ENCODE data around the gene NGFR.

Gene NGFR

DNA sequence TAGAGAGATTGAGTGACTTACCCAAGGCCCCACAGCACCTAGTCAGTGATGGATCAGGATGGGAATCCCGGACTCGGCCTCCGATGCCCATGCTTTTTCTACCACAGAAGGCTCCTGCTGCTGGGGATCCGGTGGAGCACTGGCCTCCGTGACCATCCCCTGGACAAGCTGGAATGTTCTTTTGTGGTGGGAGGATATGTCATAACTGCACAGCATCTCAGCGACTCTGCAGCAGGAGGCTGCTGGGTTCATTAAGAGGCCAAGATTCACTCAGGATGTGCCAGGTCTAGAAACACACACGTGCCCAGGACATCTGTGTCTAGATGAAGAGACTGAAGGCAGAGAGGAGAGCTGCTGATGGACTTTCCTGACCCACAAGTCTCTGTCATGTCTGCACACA lies 34.7 kb upstream of the NGFR start:
- H3K27ac Mint-ChIP-seq: no peak overlapping the region
- H3K36me3 Mint-ChIP-seq (ENCODE audit: low read depth): no peaks in the 10 kb centered on the region
- intact Hi-C loops (cut with micrococcal nuclease): no loop called here
- no peak overlapping the region for H3K4me3 Mint-ChIP-seq
- H3K27me3 Mint-ChIP-seq: peaks cover 80% of the 10 kb centered on the region
- peaks cover 9% of the 10 kb centered on the region for H3K9me3 Mint-ChIP-seq
- peaks cover 9% of the 10 kb centered on the region for H3K4me1 Mint-ChIP-seq (ENCODE audit: low read depth)

DNA sequence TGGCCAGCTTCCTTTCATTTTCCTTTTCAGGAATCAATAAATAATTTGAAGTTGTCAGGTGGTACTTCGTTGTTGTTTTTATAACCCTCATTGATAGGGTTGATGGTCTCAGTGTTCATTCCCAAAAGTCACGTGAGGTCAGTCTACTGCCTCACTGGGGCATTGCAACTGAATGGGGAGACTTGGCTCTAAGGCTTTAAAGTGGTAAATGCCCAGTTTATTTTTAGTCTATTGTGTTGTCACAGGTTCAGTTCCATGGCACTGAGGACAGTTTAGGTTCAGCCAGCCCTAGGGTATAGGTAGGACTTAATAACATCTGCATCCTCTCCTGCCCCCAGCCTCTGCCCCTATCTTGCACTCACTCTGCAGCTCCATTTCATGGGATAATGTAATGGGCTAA lies 33.5 kb upstream of the NGFR start:
- intact Hi-C loops (cut with micrococcal nuclease): no loop called here
- peaks cover 2% of the 10 kb centered on the region for H3K4me1 Mint-ChIP-seq (ENCODE audit: low read depth)
- H3K36me3 Mint-ChIP-seq (ENCODE audit: low read depth): no peaks in the 10 kb centered on the region
- no peak overlapping the region for H3K4me3 Mint-ChIP-seq
- H3K9me3 Mint-ChIP-seq: peaks cover 9% of the 10 kb centered on the region
- peaks cover 77% of the 10 kb centered on the region for H3K27me3 Mint-ChIP-seq
- no peak overlapping the region for H3K27ac Mint-ChIP-seq

DNA sequence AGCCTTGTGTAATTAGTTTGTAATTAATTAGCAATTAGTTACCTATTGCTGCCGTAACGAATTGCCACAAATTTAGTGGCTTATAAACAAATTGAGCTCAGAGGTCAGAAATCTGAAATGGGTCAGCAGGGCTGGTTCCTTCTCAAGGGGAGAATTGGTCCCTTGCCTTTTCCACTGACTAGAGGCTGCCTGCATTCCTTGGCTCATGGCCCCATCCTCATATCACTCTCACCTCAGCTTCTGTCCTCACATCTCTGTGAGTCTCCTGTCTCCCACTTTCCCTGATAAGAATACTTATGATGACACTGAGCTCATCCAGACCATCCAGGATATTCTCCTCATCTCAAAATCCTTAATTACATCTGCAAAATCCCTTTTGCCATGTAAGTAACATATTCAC lies 31.0 kb upstream of the NGFR start:
- intact Hi-C loops (cut with micrococcal nuclease): no loop called here
- Mint-ChIP-seq H3K27me3 (peaks cover 77% of the 10 kb centered on the region), H3K9me3 (peaks cover 9% of the 10 kb centered on the region), H3K36me3 (ENCODE audit: low read depth) (no peaks in the 10 kb centered on the region), H3K27ac (no peak overlapping the region), H3K4me3 (no peak overlapping the region), H3K4me1 (ENCODE audit: low read depth) (no peaks in the 10 kb centered on the region)

DNA sequence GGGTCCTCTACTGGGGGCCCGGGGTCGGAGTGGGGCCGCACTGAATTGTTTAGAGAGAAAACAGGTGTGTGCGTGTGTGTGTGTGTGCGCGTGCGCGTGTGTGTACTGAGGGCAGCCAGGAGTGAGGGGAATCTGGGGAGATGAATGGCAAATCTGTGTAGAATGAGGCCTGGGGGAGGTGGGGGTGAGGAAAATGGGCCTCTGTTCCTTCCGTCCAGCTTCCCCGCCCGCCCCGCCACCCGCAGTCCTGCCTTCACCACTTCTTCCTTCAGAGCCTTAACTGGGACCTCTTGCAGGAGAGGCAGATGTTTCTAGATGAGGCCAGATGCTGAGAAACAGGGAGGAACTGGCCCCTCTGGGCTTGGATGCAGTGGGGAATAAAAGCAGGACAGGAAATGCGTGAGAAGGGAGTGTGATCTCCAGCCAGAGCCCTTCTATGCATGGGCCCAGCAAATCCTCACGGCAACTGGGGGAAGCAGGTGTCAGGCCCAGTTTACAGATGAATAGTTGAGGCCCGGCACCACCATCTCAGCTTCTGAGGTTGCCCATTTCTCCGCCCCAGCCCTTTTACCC lies 29.7 kb upstream of the NGFR start:
- Mint-ChIP-seq H3K36me3 (ENCODE audit: low read depth) (no peaks in the 10 kb centered on the region), H3K27ac (no peak overlapping the region), H3K9me3 (peaks cover 9% of the 10 kb centered on the region), H3K4me3 (no peak overlapping the region), H3K4me1 (ENCODE audit: low read depth) (peaks cover 5% of the 10 kb centered on the region), H3K27me3 (peaks cover 78% of the 10 kb centered on the region)
- intact Hi-C loops (cut with micrococcal nuclease): no loop called here

DNA sequence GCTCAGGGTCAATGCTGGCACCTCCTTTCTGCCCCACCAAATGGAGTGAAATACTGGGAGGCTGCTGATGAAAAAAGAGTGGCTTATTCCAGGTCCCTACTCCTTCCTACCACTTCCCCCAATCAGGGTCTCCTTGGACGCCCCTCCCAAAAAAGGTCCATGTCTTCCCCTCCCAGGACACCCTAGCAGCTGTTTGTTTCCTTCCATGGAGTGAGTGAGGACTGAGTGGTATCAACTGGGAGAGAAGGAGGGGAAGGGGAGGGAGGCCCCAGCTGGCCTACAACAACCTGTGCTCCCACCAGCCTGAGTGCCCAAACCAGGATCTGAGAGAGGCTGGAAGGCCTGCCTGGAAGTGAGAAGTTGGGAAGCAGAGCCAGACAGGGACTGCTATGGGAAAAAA lies 28.7 kb upstream of the NGFR start:
- peaks cover 81% of the 10 kb centered on the region for H3K27me3 Mint-ChIP-seq
- H3K36me3 Mint-ChIP-seq (ENCODE audit: low read depth): no peaks in the 10 kb centered on the region
- no peak overlapping the region for H3K4me3 Mint-ChIP-seq
- intact Hi-C loops (cut with micrococcal nuclease): no loop called here
- H3K9me3 Mint-ChIP-seq: peaks cover 9% of the 10 kb centered on the region
- H3K27ac Mint-ChIP-seq: no peak overlapping the region
- H3K4me1 Mint-ChIP-seq (ENCODE audit: low read depth): peaks cover 5% of the 10 kb centered on the region

DNA sequence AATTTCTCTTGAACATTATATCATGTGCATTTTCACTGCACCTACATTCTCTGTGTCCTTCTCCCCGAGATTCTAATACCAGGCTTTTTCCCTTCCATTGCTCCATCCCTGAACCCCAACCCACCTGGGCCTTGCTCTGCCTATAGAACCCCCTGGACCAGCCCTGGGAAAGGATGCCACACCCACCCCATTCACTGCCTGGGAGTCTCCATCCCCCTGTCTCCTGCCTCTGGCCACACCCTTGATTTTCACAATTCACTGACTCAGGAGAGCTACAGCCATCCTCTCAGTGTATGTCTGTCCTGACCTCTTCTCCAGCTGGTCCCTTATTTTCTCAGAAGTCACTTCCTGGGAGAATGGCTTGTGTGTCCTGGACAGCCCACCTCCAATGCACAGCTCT lies 27.9 kb upstream of the NGFR start:
- Mint-ChIP-seq H3K9me3 (peaks cover 9% of the 10 kb centered on the region), H3K27me3 (peaks cover 86% of the 10 kb centered on the region), H3K36me3 (ENCODE audit: low read depth) (no peaks in the 10 kb centered on the region), H3K4me3 (no peak overlapping the region), H3K4me1 (ENCODE audit: low read depth) (peaks cover 5% of the 10 kb centered on the region), H3K27ac (no peak overlapping the region)
- intact Hi-C loops (cut with micrococcal nuclease): no loop called here

DNA sequence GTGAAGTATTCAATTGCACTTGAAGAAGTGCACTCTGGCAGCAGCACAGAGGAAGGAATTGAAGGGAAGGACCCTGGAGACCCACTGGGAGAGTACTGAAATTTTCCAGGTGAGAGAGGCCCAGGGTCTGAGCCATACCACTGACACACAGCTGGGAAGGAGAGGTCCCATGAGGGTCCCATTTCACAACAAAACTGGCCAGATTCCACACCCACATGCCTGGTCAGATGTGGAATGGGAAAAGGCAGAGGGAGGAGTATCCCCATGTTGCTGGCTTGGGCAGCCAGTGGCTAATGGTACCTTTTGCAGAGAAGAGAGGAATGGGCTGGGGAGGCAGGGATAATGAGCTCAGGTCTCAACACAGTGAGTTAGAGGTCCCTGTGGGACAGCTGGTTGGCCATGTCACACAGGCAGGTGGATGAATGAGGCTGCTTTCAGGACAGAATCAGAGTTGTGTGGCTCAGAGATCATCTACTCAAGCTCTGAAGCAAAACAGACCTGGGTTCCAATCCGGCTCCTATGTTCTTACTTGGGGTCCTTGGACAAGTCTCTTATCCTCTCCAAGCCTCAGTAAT lies 26.2 kb upstream of the NGFR start:
- Mint-ChIP-seq H3K4me3 (no peak overlapping the region), H3K4me1 (ENCODE audit: low read depth) (peaks cover 5% of the 10 kb centered on the region), H3K36me3 (ENCODE audit: low read depth) (no peaks in the 10 kb centered on the region), H3K27me3 (peaks cover 90% of the 10 kb centered on the region), H3K27ac (no peak overlapping the region), H3K9me3 (peaks cover 7% of the 10 kb centered on the region)
- intact Hi-C loops (cut with micrococcal nuclease): no loop called here

DNA sequence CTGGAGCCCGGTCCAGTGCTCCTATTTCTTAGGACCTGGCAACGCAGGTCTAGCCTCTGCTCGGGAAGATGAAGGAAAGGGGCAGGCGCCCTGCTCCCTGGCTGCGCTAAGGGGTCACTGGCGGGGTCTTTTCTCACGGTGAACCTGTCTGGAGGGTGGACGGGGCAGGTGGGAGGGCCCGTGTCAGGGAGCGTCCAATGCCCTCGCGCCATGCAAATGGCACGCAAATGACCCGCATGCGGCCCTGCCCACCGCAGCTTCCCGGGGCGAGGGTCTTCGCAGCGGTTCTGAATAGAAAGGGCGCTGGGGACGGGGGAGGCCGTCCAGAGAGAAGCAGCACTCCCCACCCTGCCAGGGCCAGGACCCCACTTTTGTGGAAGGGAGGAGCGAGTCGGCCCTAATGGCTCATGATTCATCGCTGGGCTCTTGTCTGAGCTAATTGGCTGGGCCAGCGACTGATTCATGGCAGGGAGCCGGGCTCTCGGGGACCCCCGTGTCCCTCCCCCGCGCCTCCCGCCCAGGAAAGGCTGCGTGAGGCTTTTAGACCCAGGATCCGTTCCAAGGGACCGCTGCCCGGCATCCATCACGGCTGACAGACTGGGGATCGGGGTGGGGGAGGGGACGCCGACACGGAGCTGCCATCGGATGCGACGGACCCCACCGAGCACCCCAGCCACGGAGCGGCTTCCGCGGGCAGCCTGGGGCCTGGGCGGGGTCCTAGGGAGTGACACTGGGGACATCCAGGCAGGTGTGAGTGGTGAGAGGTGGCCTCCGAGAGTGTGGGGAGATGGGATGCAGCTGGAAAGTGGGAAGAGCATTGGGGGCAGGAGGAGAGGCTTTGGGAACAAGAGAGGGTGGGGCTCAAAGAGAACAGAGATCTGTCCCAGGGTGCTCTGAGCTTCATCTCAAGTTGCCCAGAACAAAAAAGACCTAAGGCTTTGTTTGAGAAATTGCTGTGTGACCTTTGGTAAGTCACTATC lies 25.0 kb upstream of the NGFR start:
- peaks cover under 1% of the 10 kb centered on the region for H3K9me3 Mint-ChIP-seq
- H3K36me3 Mint-ChIP-seq (ENCODE audit: low read depth): no peaks in the 10 kb centered on the region
- H3K27me3 Mint-ChIP-seq: peaks cover 83% of the 10 kb centered on the region
- peaks cover 5% of the 10 kb centered on the region for H3K4me1 Mint-ChIP-seq (ENCODE audit: low read depth)
- H3K4me3 Mint-ChIP-seq: no peak overlapping the region
- no peak overlapping the region for H3K27ac Mint-ChIP-seq
- intact Hi-C loops (cut with micrococcal nuclease): no loop called here

DNA sequence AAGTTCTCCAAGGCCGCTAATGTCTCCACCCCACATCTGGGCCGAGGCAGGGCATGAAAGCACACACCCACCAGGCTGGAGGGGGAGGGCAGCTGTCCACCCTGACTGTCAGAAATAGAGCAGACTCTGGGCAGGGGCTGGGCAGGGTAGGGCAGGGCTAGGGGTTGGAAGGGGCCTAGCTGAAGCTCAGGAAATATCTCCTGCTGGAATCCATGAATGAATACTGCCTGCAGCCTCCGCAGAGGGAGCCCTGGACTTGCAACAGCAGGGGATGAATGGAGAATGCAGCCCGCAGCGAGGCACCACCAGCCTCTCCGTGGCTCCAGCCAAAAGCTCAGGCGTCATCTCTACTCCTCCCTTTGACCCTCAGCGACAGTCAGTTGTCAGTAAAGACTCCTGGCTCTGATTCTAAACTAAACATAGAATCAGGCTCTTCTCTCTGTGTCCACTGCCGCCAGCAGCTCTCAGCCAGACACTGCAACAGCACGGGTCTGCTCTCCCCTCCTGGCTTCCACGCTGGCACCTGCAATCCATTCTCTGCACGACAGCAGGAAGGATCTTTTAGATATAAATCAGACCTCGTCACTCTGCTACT lies 23.9 kb upstream of the NGFR start:
- intact Hi-C loops (cut with micrococcal nuclease): no loop called here
- Mint-ChIP-seq H3K4me3 (no peak overlapping the region), H3K36me3 (ENCODE audit: low read depth) (no peaks in the 10 kb centered on the region), H3K27me3 (peaks cover 85% of the 10 kb centered on the region), H3K9me3 (peaks cover 9% of the 10 kb centered on the region), H3K27ac (no peak overlapping the region), H3K4me1 (ENCODE audit: low read depth) (peaks cover 5% of the 10 kb centered on the region)

DNA sequence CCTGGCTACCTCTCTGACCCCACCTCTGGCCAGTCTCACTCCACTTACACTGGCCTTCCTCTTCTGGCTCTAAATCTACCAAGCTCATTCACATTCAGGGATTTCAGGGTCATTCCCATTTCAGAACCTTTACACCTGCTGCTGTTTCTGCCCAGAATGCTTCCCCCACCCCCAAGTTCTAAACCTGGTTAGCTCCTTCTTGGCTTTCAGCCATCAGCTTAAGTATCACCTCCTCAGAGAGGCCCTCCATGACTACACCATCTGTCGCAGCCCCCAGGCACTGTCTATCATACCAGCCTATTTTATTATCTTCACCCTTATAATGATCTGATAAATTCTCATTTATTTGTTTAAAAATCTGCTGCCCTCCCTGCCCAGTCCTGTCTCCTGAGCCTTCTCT lies 23.3 kb upstream of the NGFR start:
- no peaks in the 10 kb centered on the region for H3K36me3 Mint-ChIP-seq (ENCODE audit: low read depth)
- H3K27me3 Mint-ChIP-seq: peaks cover 86% of the 10 kb centered on the region
- H3K27ac Mint-ChIP-seq: no peak overlapping the region
- intact Hi-C loops (cut with micrococcal nuclease): no loop called here
- peaks cover 9% of the 10 kb centered on the region for H3K9me3 Mint-ChIP-seq
- peaks cover 5% of the 10 kb centered on the region for H3K4me1 Mint-ChIP-seq (ENCODE audit: low read depth)
- H3K4me3 Mint-ChIP-seq: no peak overlapping the region

DNA sequence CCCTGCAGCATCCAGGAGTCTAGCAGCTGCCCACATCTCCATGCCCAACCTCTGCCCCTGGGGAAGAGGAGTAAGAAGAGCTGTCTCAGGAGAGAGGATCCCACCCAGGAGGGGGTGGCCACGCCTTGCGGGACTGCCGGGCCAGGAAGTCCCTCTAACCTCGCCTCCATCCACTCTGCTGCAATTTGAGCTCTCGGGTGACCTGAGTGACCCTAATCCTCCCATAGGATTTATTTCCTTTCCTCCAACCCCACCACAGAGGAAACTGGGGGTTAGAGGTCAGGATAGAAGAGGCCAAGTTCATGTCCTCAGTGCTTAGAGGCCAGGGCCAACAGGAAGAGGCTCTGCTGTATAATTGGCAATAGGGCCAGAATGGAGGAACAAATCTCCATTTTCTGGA lies 22.6 kb upstream of the NGFR start:
- no peak overlapping the region for H3K27ac Mint-ChIP-seq
- H3K36me3 Mint-ChIP-seq (ENCODE audit: low read depth): no peaks in the 10 kb centered on the region
- H3K4me1 Mint-ChIP-seq (ENCODE audit: low read depth): peaks cover 5% of the 10 kb centered on the region
- H3K27me3 Mint-ChIP-seq: peaks cover 86% of the 10 kb centered on the region
- H3K4me3 Mint-ChIP-seq: no peak overlapping the region
- peaks cover 9% of the 10 kb centered on the region for H3K9me3 Mint-ChIP-seq
- intact Hi-C loops (cut with micrococcal nuclease): no loop called here

DNA sequence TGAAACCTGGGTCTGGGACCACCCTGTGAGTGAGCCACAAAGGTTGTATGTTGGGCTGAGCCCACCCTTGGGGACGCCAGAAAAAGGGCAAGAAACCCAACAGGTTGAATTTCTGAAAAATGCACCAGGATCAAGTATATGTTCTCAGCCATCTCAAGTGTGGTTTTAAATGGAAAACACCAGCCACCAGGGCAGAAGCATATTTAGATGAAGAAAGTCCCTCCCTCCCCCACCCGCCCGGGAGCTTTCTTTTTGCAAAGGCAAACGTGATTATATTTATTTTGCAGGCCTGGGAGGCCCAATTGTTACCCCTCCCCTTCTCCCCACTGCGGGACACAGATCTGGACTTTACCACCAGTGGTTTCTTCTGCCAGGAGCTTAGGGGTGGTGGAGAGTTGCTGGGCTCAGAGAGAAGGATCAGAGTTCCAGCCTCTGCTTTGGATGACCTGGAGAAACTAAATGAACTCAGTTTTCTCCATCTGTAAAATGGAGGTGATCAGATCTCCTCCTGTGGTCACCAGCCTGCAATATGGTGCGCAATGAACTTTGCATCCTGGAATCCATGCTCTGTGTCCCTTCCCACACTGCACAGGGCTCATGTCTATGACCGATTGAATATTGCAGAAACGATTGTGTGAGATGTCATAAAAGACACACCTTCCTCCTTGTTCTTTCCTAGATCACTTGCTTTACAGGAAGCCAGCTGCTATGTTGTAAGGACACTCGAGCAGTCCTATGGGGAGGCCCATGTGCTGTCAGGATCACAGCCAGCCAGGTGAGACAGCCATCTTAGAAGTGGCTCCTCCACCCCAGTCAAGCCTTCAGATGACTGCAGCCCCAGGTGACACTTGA lies 21.0 kb upstream of the NGFR start:
- Mint-ChIP-seq H3K27me3 (peaks cover 86% of the 10 kb centered on the region), H3K9me3 (peaks cover 9% of the 10 kb centered on the region), H3K4me3 (no peak overlapping the region), H3K4me1 (ENCODE audit: low read depth) (peaks cover 5% of the 10 kb centered on the region), H3K27ac (no peak overlapping the region), H3K36me3 (ENCODE audit: low read depth) (no peaks in the 10 kb centered on the region)
- intact Hi-C loops (cut with micrococcal nuclease): no loop called here

DNA sequence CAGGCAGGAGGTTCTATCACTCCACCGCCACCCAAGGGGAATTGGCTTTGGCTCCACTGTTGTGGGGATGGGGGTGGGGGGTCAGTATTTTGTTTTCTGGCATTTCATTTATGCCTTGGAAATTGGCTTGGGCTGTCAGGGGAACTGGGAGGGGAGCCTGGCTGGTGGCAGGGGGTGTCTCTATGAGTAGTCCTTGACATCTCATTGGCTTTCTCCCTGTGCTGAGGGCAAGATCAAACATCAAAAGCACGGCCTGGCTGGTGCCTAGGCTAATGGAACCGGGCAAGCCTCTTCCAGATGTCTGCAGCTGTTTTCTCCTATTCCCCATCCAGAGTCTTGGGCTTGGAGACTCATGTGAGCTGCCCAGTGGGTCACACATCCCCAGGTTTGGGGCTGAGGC lies 17.4 kb upstream of the NGFR start:
- peaks cover 77% of the 10 kb centered on the region for H3K27me3 Mint-ChIP-seq
- H3K4me3 Mint-ChIP-seq: no peak overlapping the region
- no peak overlapping the region for H3K27ac Mint-ChIP-seq
- no peaks in the 10 kb centered on the region for H3K36me3 Mint-ChIP-seq (ENCODE audit: low read depth)
- intact Hi-C loops (cut with micrococcal nuclease): no loop called here
- H3K4me1 Mint-ChIP-seq (ENCODE audit: low read depth): peaks cover 14% of the 10 kb centered on the region
- peaks cover 9% of the 10 kb centered on the region for H3K9me3 Mint-ChIP-seq

All from dendritic cell treated with granulocyte-macrophage colony-stimulating factor and Interleukin-4, amounts not matched to agents 40 ng/mL and 50 ng/mL, for 4 days (primary cell).